WTC11 (cell line): ENCODE measurements around the gene LRRC58. TPM values are rescaled to one million over a fixed set of nuclear protein-coding genes. Genes with fewer than 3 reads are reported as not detected.
A peak's percentile ranks its signal among the peaks of the same experiment; 100 is the strongest.

ENCODE experiments used
- ATAC-seq: fragments of 200-7000 bp; cut with Tn5 transposase; 2 replicates; pipeline ENCODE4 v1.10.0; 2021; ENCODE audit warnings: mild to moderate bottlenecking, moderate library complexity
- CTCF ChIA-PET: fragments of 300-600 bp; sonication (Branson Sonifier 250); formaldehyde crosslinking; loops from one replicate; lab custom pipeline; 2021; ENCODE audit warnings: antibody characterized with exemption; lab: Charles Lee
- POLR2A ChIA-PET: fragments of 350-600 bp; sonication (Branson Sonifier 250); formaldehyde crosslinking; loops from one replicate; lab custom pipeline; 2021; ENCODE audit warnings: antibody characterized with exemption; lab: Charles Lee
- DNase-seq: peaks from one replicate; pipeline ENCODE4 v3.0.0; 2021; ENCODE audit warnings: low spot score
- H3K27ac Mint-ChIP-seq: 2 replicates; pipeline ENCODE4 v1.8.0; 2021; ENCODE audit warnings: mixed read lengths
- H3K27me3 Mint-ChIP-seq: 2 replicates; pipeline ENCODE4 v1.8.0; 2021; ENCODE audit warnings: low read depth, mild to moderate bottlenecking, moderate library complexity, mixed read lengths
- H3K36me3 Mint-ChIP-seq: 2 replicates; pipeline ENCODE4 v1.8.0; 2021; ENCODE audit warnings: mixed read lengths
- H3K4me1 Mint-ChIP-seq: 2 replicates; pipeline ENCODE4 v1.8.0; 2022; ENCODE audit warnings: mixed read lengths
- H3K4me3 Mint-ChIP-seq: 2 replicates; pipeline ENCODE4 v1.8.0; 2021; ENCODE audit warnings: mild to moderate bottlenecking, moderate library complexity, mixed read lengths
- H3K9me3 Mint-ChIP-seq: 2 replicates; pipeline ENCODE4 v1.8.0; 2021; ENCODE audit warnings: mixed read lengths
- CREM ChIP-seq: sonication (generic); formaldehyde crosslinking; IDR thresholded peaks from 2 replicates; pipeline ENCODE4 v1.8.1; 2022; ENCODE audit warnings: mild to moderate bottlenecking, missing genetic modification reagents, moderate library complexity
- GTF2I ChIP-seq: fragments of 250-450 bp; sonication (Bioruptor Pico); conservative IDR thresholded peaks from 2 replicates; pipeline ENCODE4 v1.4.0; 2021; ENCODE audit warnings: mild to moderate bottlenecking
- JUN ChIP-seq: sonication (generic); formaldehyde crosslinking; IDR thresholded peaks from 2 replicates; pipeline ENCODE4 v1.8.0; 2023; ENCODE audit warnings: mild to moderate bottlenecking, missing genetic modification reagents
- NR3C1 ChIP-seq: sonication (generic); formaldehyde crosslinking; conservative IDR thresholded peaks from 2 replicates; pipeline ENCODE4 v1.8.1; 2023; ENCODE audit warnings: low read depth, mild to moderate bottlenecking, missing genetic modification reagents
- OVOL2 ChIP-seq: fragments of 250-450 bp; sonication (Bioruptor Pico); IDR thresholded peaks from 2 replicates; pipeline ENCODE4 v1.9.0; 2021; ENCODE audit warnings: mild to moderate bottlenecking, borderline replicate concordance
- PRRX2 ChIP-seq: fragments of 250-450 bp; sonication (Bioruptor Pico); IDR thresholded peaks from 2 replicates; pipeline ENCODE4 v1.8.0; 2021; ENCODE audit warnings: mild to moderate bottlenecking
- SMAD4 ChIP-seq: sonication (generic); formaldehyde crosslinking; IDR thresholded peaks from 2 replicates; pipeline ENCODE4 v1.8.0; 2022; ENCODE audit warnings: mild to moderate bottlenecking, missing genetic modification reagents
- SP1 ChIP-seq: sonication (generic); formaldehyde crosslinking; conservative IDR thresholded peaks from 2 replicates; pipeline ENCODE4 v1.8.1; 2022; ENCODE audit warnings: missing genetic modification reagents
- ZNF121 ChIP-seq: sonication (generic); formaldehyde crosslinking; IDR thresholded peaks from 2 replicates; pipeline ENCODE4 v1.8.0; 2023; ENCODE audit warnings: missing genetic modification reagents
- ZNF138 ChIP-seq: sonication (generic); formaldehyde crosslinking; conservative IDR thresholded peaks from 2 replicates; pipeline ENCODE4 v1.8.1; 2022; ENCODE audit warnings: mild to moderate bottlenecking, moderate library complexity, missing genetic modification reagents
- ZNF263 ChIP-seq: sonication (generic); formaldehyde crosslinking; IDR thresholded peaks from 2 replicates; pipeline ENCODE4 v1.8.1; 2022; ENCODE audit warnings: low read depth, mild to moderate bottlenecking, moderate library complexity, missing genetic modification reagents
- ZNF416 ChIP-seq: fragments of 250-450 bp; sonication (Bioruptor Pico); IDR thresholded peaks from 2 replicates; pipeline ENCODE4 v1.9.0; 2021; ENCODE audit warnings: mild to moderate bottlenecking, inconsistent platforms
- total RNA-seq: library from RNA; stranded (reverse); gene quantifications from 3 replicates; pipeline ENCODE4 v1.2.3, GENCODE V29; 2021
- TF ChIP-seq, protein P1 (sequence below): sonication (generic); formaldehyde crosslinking; IDR thresholded peaks from 2 replicates; pipeline ENCODE4 v1.8.0; 2022; ENCODE audit warnings: mild to moderate bottlenecking, missing genetic modification reagents
- TF ChIP-seq, protein P2 (sequence below): sonication (generic); formaldehyde crosslinking; IDR thresholded peaks from 2 replicates; pipeline ENCODE4 v1.8.1; 2022; ENCODE audit warnings: low read depth, missing genetic modification reagents, borderline replicate concordance
- TF ChIP-seq, protein P3 (sequence below): sonication (generic); formaldehyde crosslinking; IDR thresholded peaks from 2 replicates; pipeline ENCODE4 v1.8.1; 2023; ENCODE audit warnings: mild to moderate bottlenecking, missing genetic modification reagents, borderline replicate concordance
- TF ChIP-seq, protein P4 (sequence below): sonication (generic); formaldehyde crosslinking; IDR thresholded peaks from 2 replicates; pipeline ENCODE4 v1.8.0; 2022; ENCODE audit warnings: mild to moderate bottlenecking, missing genetic modification reagents
- TF ChIP-seq, protein P5 (sequence below): sonication (generic); formaldehyde crosslinking; IDR thresholded peaks from 2 replicates; pipeline ENCODE4 v1.8.1; 2022; ENCODE audit warnings: low read depth, mild to moderate bottlenecking, moderate library complexity, missing genetic modification reagents, borderline replicate concordance
- TF ChIP-seq, protein P6 (sequence below): sonication (generic); formaldehyde crosslinking; IDR thresholded peaks from 2 replicates; pipeline ENCODE4 v1.8.1; 2023; ENCODE audit warnings: mild to moderate bottlenecking, moderate library complexity, missing genetic modification reagents
- TF ChIP-seq, protein P7 (sequence below): sonication (generic); formaldehyde crosslinking; IDR thresholded peaks from 2 replicates; pipeline ENCODE4 v1.8.1; 2022; ENCODE audit warnings: mild to moderate bottlenecking, moderate library complexity, missing genetic modification reagents
- TF ChIP-seq, protein P8 (sequence below): sonication (generic); formaldehyde crosslinking; IDR thresholded peaks from 2 replicates; pipeline ENCODE4 v1.8.0; 2022; ENCODE audit warnings: mild to moderate bottlenecking, missing genetic modification reagents

Gene LRRC58
- total RNA-seq, 1 experiment from 2014 or later = 15.1 TPM

DNA sequence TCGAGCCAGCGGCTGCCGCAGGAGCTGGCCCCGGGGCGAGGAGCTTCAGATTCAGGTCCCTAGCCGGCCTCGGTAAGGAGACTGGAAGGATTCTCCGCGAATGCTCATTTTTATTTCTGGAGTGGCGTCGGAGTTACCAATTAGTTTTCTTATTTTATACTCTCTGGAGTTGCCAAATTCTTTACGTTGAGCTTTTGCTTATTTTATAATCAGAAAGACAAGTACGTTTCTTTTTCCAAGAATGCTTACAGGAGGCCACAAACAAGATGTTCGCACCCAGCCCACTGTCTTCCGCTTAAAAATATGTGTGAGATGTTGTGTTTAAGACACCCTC, 63.7 kb downstream of the LRRC58 start:
- DNase-seq = no peak
- H3K4me3 Mint-ChIP-seq = peak overlapping the region; percentile 52
- H3K36me3 Mint-ChIP-seq = no peaks in the 10 kb centered on the region
- POLR2A ChIA-PET = interaction anchor here (0.9 kb wide), 1 partner anchor 108 kb away, joined by 3 read pairs; no protein-coding TSS in a partner anchor
- ATAC-seq = peak; percentile 65
- CTCF ChIA-PET = interaction anchor here (0.6 to 2.0 kb wide), 2 partner anchors 20 to 132 kb away, joined by 4 to 9 read pairs; no protein-coding TSS in a partner anchor
- TF ChIP-seq JUN (0 out of 2 replicates have a peak, but pooled peaks have one; percentile 3), NR3C1 (CRISPR knock-in tag) (no peak), ZNF138 (CRISPR knock-in tag) (peak; percentile 5; the same call in 1 of the 2 replicates), CREM (0 out of 2 replicates have a peak, but pooled peaks have one; percentile 8), OVOL2 (CRISPR knock-in tag) (no peak), SMAD4 (peak; percentile 31; the same call in 1 of the 2 replicates)
- TF ChIP-seq, protein P1, sequence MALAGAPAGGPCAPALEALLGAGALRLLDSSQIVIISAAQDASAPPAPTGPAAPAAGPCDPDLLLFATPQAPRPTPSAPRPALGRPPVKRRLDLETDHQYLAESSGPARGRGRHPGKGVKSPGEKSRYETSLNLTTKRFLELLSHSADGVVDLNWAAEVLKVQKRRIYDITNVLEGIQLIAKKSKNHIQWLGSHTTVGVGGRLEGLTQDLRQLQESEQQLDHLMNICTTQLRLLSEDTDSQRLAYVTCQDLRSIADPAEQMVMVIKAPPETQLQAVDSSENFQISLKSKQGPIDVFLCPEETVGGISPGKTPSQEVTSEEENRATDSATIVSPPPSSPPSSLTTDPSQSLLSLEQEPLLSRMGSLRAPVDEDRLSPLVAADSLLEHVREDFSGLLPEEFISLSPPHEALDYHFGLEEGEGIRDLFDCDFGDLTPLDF (CRISPR knock-in tag) = 0 out of 2 replicates have a peak, but pooled peaks have one; percentile 4
- H3K27ac Mint-ChIP-seq = no peak overlapping the region
- H3K4me1 Mint-ChIP-seq = peaks cover 14% of the 10 kb centered on the region
- peaks cover 55% of the 10 kb centered on the region for H3K27me3 Mint-ChIP-seq
- H3K9me3 Mint-ChIP-seq = peaks cover 11% of the 10 kb centered on the region

DNA sequence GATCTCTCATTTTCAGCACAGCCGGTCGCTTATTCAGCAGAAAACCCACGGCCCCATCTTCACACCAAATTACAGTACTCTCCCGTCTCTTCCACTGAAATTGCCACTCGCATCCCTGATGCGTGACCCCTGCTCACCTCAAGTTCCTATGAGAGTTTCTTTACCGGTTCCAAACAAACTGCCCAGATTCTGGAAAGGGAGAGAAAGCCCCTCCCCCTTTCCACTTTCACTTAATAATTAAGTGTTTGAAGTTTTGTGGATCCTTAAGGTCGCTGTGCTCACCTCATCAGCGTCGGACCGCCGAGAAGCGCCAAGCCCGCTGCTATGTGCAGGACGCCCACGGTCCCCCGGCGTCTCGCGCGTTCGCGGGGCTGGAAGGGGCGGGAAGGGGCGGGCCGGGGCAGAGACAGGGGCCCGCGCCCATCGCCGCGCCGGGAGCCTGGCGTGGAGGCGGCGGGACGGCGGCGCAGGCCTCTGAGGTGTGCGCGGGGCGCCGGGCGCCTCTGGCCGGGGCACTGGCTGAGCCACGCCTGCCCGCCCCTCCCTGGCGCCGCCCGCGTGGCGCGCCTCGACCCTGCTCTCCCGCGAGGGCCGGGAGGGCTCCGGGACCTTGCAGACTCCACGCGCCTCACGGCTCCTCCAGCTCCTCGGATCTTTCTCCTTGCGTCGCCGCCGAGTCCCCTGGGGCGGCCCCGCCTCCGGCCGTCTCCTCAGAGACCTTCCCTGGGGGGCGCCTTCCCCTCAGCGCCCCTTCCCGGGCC, 64.2 kb downstream of the LRRC58 start, which contains the start of gene GPR156:
Gene GPR156, minus strand, starts transcription at position 476 of the 761 bp plus-strand sequence. CDS start 41,124 bp downstream, outside the sequence.
- Mint-ChIP-seq H3K4me1 (peaks cover 14% of the 10 kb centered on the region), H3K4me3 (peak within 1 kb of the TSS; percentile 63), H3K36me3 (no peaks in the 10 kb centered on the region), H3K27ac (no peak within 1 kb of the TSS), H3K9me3 (peaks cover 6% of the 10 kb centered on the region), H3K27me3 (peaks cover 55% of the 10 kb centered on the region)
- ChIA-PET CTCF (interaction anchor here (0.6 to 2.0 kb wide), 2 partner anchors 21 to 132 kb away, joined by 4 to 9 read pairs; no protein-coding TSS in a partner anchor), POLR2A (interaction anchor here (0.9 kb wide), 1 partner anchor 107 kb away, joined by 3 read pairs; no protein-coding TSS in a partner anchor)
- DNase-seq = peak; percentile 47
- ATAC-seq = peak; percentile 84
- TF ChIP-seq ZNF263 (CRISPR knock-in tag) (peak; percentile 50; the same call in 1 of the 2 replicates), ZNF121 (CRISPR knock-in tag) (no peak), ZNF416 (CRISPR knock-in tag) (peak; percentile 56; the same call in 1 of the 2 replicates), GTF2I (CRISPR knock-in tag) (no peak), PRRX2 (CRISPR knock-in tag) (no peak), SMAD4 (0 out of 2 replicates have a peak, but pooled peaks have one; percentile 51), SP1 (CRISPR knock-in tag) (0 out of 2 replicates have a peak, but pooled peaks have one; percentile 12)
- TF ChIP-seq, protein P2, sequence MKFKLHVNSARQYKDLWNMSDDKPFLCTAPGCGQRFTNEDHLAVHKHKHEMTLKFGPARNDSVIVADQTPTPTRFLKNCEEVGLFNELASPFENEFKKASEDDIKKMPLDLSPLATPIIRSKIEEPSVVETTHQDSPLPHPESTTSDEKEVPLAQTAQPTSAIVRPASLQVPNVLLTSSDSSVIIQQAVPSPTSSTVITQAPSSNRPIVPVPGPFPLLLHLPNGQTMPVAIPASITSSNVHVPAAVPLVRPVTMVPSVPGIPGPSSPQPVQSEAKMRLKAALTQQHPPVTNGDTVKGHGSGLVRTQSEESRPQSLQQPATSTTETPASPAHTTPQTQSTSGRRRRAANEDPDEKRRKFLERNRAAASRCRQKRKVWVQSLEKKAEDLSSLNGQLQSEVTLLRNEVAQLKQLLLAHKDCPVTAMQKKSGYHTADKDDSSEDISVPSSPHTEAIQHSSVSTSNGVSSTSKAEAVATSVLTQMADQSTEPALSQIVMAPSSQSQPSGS (CRISPR knock-in tag) = no peak
- TF ChIP-seq, protein P3, sequence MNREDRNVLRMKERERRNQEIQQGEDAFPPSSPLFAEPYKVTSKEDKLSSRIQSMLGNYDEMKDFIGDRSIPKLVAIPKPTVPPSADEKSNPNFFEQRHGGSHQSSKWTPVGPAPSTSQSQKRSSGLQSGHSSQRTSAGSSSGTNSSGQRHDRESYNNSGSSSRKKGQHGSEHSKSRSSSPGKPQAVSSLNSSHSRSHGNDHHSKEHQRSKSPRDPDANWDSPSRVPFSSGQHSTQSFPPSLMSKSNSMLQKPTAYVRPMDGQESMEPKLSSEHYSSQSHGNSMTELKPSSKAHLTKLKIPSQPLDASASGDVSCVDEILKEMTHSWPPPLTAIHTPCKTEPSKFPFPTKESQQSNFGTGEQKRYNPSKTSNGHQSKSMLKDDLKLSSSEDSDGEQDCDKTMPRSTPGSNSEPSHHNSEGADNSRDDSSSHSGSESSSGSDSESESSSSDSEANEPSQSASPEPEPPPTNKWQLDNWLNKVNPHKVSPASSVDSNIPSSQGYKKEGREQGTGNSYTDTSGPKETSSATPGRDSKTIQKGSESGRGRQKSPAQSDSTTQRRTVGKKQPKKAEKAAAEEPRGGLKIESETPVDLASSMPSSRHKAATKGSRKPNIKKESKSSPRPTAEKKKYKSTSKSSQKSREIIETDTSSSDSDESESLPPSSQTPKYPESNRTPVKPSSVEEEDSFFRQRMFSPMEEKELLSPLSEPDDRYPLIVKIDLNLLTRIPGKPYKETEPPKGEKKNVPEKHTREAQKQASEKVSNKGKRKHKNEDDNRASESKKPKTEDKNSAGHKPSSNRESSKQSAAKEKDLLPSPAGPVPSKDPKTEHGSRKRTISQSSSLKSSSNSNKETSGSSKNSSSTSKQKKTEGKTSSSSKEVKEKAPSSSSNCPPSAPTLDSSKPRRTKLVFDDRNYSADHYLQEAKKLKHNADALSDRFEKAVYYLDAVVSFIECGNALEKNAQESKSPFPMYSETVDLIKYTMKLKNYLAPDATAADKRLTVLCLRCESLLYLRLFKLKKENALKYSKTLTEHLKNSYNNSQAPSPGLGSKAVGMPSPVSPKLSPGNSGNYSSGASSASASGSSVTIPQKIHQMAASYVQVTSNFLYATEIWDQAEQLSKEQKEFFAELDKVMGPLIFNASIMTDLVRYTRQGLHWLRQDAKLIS (CRISPR knock-in tag) = 0 out of 2 replicates have a peak, but pooled peaks have one; percentile 56
- TF ChIP-seq, protein P4, sequence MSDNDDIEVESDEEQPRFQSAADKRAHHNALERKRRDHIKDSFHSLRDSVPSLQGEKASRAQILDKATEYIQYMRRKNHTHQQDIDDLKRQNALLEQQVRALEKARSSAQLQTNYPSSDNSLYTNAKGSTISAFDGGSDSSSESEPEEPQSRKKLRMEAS (CRISPR knock-in tag) = peak; percentile 89; the same call in 1 of the 2 replicates
- TF ChIP-seq, protein P5, sequence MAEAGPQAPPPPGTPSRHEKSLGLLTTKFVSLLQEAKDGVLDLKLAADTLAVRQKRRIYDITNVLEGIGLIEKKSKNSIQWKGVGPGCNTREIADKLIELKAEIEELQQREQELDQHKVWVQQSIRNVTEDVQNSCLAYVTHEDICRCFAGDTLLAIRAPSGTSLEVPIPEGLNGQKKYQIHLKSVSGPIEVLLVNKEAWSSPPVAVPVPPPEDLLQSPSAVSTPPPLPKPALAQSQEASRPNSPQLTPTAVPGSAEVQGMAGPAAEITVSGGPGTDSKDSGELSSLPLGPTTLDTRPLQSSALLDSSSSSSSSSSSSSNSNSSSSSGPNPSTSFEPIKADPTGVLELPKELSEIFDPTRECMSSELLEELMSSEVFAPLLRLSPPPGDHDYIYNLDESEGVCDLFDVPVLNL (CRISPR knock-in tag) = 0 out of 2 replicates have a peak, but pooled peaks have one; percentile 55
- TF ChIP-seq, protein P6, sequence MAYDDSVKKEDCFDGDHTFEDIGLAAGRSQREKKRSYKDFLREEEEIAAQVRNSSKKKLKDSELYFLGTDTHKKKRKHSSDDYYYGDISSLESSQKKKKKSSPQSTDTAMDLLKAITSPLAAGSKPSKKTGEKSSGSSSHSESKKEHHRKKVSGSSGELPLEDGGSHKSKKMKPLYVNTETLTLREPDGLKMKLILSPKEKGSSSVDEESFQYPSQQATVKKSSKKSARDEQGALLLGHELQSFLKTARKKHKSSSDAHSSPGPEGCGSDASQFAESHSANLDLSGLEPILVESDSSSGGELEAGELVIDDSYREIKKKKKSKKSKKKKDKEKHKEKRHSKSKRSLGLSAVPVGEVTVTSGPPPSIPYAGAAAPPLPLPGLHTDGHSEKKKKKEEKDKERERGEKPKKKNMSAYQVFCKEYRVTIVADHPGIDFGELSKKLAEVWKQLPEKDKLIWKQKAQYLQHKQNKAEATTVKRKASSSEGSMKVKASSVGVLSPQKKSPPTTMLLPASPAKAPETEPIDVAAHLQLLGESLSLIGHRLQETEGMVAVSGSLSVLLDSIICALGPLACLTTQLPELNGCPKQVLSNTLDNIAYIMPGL (CRISPR knock-in tag) = peak; percentile 40; the same call in 1 of the 2 replicates
- TF ChIP-seq, protein P7, sequence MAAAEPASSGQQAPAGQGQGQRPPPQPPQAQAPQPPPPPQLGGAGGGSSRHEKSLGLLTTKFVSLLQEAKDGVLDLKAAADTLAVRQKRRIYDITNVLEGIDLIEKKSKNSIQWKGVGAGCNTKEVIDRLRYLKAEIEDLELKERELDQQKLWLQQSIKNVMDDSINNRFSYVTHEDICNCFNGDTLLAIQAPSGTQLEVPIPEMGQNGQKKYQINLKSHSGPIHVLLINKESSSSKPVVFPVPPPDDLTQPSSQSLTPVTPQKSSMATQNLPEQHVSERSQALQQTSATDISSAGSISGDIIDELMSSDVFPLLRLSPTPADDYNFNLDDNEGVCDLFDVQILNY (CRISPR knock-in tag) = peak; percentile 58; the same call in 1 of the 2 replicates
- TF ChIP-seq, protein P8, sequence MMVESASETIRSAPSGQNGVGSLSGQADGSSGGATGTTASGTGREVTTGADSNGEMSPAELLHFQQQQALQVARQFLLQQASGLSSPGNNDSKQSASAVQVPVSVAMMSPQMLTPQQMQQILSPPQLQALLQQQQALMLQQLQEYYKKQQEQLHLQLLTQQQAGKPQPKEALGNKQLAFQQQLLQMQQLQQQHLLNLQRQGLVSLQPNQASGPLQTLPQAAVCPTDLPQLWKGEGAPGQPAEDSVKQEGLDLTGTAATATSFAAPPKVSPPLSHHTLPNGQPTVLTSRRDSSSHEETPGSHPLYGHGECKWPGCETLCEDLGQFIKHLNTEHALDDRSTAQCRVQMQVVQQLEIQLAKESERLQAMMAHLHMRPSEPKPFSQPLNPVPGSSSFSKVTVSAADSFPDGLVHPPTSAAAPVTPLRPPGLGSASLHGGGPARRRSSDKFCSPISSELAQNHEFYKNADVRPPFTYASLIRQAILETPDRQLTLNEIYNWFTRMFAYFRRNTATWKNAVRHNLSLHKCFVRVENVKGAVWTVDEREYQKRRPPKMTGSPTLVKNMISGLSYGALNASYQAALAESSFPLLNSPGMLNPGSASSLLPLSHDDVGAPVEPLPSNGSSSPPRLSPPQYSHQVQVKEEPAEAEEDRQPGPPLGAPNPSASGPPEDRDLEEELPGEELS (CRISPR knock-in tag) = peak; percentile 72; the same call in 1 of the 2 replicates
